Measurements from ENCODE around the gene SKAP1.
"Not testable (repeated sequence)": the region's sequence is repeated elsewhere in the genome, so short reads cannot be mapped to it uniquely, and the experiment has no call there.

The SKAP1 gene

DNA sequence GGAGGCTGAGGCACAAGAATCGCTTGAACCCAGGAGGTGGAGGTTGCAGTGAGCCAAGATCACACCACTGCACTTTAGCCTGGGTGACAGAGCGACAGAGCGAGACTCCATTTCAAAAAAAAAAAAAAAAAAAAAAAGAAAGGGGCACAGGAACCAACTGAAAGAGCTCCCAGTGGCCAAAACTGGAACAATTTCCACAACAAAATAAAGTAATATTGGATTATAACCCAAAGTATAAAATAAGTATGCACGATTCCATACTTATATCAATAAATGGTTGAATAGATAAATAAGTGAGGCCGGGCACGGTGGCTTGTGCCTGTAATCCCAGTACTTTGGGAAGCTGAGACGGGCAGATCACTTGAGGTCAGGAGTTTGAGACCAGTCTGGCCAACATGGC is 19.2 kb downstream of the SKAP1 start:
- not testable (repeated sequence) for DNase-seq

- no peak for DNase-seq
These were observed 20.4 kb downstream of the SKAP1 start for GRCh38 chr17:48409607-48410006.

DNA sequence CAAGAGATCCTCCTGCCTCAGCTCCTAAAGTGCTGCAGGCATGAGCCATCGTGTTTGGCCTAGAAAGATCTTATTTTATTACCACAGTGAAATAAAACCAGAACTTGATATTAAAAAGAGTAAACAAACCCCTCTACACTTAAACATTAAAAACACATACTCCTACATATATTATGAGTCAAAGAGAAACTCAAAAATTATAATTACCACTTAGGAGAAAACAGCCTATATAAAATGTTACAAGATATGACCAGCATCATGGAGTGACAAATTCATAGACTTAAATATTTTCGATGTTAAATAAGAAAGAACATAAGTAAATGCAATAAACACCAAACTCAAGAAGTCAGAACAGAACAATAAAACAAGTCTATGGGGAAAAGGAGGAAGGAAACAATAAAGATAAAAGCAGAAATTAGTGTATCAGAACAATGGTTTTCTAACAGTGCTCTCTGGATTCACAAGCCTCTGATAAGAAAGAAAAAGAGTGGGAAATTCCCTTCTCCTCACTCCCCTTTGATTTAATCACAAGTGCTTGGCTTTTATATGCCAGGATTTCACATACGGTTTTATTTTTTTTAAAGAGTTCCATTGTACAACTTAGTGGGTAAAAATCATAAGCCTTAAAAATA is 23.0 kb downstream of the SKAP1 start:
- DNase-seq, result no peak

DNA sequence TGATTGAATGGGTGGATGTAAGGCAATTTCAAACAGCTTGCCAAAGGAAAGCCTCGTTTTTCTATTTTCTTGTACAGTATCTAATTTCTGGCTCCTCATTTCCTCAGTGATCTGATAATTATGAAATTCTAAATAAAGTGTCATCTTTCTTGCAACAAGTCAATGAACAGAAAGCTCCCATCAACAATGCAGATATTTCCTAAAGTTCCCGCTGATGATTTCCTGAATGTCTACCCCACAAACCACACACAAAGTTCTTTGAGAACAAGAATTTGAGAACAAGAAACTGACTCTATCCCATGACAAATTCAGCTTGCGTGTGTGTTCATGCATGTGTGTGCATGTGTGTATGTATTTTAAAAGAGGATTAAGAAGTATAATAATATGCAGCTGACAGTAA is 35.2 kb downstream of the SKAP1 start:
- DNase-seq, result no peak

DNA sequence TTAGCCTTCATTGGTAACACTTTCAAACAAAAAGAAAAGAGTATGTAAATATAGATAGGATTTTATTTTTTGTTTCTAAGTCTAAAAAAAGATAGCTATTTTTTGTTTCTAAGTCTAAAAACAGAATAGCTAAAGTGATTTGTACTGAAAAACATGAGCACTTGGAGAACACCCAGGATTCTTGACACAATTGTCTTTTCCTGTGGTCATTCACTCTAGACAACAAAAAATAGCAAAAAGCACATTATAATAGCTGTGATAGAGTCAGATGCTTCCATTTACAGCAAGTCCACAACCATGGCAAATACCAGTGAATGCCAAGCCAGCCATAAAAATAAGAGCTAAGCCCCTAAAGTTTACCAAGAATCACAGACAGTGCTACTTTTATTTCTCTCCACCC is 36.7 kb downstream of the SKAP1 start:
- DNase-seq, result no peak

DNA sequence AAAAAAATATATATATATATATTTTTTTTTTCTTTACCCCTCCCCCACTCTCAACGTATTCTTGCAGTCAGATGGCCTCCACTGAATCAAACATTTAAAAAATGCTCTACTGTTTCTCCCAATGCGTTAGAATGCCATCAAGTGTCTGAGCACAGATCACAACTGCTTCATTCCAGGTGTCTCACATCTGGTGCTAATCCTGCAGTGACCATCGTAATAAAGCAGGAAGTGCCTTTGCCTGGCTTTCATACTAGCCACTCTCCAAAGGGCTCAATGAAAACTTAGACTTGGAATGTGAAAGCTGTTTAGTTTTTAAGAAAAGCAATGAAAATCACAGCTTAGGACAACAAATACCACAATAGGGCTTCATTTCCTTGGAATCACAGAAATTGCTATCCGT is 37.2 kb downstream of the SKAP1 start:
- DNase-seq, result no peak

- no peak for DNase-seq
These were observed 38.6 kb downstream of the SKAP1 start for GRCh38 chr17:48391444-48391843.

- DNase-seq, result no peak
These were observed 40.1 kb downstream of the SKAP1 start for GRCh38 chr17:48389903-48390302.

GRCh38 chr17:48388955-48389743 is 40.9 kb downstream of the SKAP1 start:
- no peak for DNase-seq

DNA sequence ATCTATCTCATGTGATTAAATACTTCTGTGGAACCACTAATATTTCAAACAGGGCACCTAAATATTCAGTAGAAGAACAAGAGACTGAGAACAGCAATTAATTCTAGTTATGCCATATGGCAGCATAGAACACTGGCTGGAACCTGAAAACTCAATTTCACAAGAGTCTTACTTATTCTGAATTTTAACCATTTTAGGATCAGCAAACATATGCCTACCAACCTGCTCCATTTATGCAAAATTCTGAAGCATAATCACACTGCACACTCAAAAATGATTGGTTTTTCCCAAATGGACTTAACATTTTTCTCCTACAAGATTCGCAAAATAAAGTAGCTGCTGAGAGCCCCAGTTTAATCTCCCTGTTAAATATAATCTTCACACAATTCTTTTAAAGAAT is 43.2 kb downstream of the SKAP1 start:
- no peak for DNase-seq

DNA sequence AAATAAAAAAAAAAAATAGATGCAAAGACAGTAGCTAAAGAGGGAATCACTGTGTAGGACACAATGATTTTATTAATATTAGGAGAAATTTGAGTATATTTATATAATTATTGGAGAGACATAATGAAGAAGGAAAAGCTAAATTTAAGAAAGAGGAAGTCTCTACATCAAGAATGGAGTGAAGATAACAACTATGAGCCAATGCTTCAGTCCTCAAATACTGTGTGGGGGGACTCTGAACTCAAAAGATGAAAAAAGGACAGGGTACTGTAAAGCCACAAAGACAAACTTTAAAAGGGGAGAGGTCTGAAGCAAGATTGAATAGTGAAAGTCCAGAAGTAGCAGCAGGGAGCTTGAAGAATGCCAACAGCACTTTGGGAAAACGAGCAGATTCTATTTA is 44.7 kb downstream of the SKAP1 start:
- no peak for DNase-seq

DNA sequence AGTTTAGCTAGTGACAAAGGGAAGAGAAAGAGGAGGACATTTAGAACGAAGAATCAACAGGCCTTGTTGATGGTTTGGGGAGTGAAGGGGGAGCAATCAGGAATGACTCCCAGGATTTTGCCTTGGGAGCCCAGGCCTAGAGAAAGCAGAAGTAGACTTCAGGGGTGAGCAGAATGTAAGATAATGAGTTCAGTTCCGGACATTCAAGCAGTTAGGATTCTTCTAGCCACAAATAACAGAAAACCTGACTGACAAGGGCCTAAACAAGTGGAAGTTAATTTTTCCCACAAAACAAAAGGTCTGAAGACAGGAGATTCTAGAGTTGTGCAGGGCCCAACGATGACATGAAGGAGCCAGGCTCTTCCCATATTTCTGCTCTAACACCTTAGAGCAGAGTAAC is 45.9 kb downstream of the SKAP1 start:
- no peak for DNase-seq

- no peak for DNase-seq
These were observed 47.0 kb downstream of the SKAP1 start for GRCh38 chr17:48382989-48383388.

- DNase-seq, result no peak
These were observed 51.2 kb downstream of the SKAP1 start for GRCh38 chr17:48378708-48379392.

- DNase-seq, result no peak
These were observed 51.8 kb downstream of the SKAP1 start for GRCh38 chr17:48378238-48378637.

DNA sequence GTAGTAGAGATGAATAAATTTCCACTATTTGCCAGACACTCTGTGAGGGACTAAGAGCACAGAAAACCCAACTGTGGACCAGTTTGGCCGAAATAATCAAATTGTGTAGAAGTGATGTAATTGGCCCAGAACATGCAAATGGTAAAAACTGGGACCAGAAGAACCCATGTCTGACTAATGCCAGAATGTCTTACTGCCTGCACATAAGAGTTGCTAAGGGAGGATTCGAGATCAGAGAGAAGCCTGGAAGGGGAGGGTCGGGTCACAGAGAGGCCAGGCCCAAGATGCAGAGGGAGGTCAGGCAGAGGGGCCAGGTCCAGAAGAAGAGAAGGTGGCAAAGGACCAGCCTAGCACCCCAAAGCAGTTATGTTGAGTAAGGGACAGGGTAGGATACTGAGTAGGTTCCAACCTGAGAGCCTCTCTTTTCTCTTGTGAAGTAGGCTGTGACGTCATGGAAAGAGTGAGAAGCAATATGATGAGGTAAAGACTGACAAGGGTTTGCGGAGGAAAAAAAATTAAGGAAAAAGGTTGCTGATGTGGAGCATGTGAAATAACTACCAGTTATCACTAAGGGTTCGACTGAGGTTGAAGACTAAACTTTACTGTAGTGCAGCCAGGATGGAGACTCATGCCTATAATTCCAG is 53.2 kb downstream of the SKAP1 start:
- DNase-seq, result no peak

- no peak for DNase-seq
These were observed 54.7 kb downstream of the SKAP1 start for GRCh38 chr17:48375356-48375755.

GRCh38 chr17:48374650-48375230 is 55.3 kb downstream of the SKAP1 start:
- peak; percentile 39 for DNase-seq

GRCh38 chr17:48373883-48374282 is 56.1 kb downstream of the SKAP1 start:
- DNase-seq, result no peak

DNA sequence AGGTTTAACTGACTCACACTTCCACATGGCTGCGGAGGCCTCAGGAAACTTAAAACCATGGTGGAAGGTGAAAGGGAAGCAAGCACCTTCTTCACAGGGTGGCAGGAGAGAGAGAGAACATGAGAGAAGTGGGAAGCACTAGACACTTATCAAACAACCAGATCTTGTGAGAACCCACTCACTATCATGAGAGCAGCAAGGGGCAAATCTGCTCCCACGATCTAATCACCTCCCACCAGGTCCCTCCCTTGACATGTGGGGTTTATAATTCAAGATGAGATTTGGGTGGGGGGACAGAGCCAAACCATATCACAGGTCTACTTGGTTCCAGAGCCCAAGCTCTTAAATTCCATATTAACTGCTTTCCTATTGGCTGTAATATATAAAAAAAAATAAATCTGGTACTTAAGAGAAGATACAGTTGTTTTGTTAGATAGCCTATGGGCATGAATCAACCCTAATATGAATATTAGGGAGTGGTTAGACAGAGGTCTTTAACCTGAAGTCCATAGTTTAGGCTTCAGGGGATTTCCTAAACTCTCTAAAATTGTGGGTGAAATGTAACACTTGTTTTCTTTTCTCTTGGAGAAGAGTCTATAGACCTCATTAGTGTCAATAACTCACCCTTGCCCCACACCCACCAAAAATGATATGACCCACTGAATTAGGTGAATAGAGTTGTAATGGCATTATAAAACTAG is 56.7 kb downstream of the SKAP1 start:
- no peak for DNase-seq

- not testable (repeated sequence) for DNase-seq
These were observed 61.0 kb downstream of the SKAP1 start for GRCh38 chr17:48368967-48369366.

DNA sequence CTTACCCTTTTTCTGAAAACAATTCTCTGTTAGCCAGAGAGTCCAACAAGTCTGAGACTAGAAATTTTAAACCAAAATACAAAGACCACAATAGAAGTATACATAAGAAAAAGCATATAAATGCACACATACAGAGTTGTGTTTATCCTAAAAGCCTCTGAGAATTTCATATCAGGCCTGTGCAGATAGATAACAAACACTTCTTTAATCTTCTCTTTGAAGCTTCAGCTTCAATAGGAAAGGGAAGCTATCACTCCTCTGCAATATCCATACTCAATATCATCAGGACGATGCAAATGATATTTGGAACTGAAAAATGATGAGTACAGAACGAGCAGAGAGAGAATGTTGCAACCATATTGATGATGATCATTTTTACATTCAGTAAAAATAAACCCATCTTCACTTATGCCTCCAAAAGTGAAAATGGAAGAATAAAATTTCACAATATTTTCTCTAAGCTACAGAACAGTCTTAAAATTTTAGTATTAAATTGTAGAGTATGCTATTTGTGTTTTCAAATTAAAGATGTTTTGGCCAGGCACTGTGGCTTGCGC is 61.6 kb downstream of the SKAP1 start:
- DNase-seq, result no peak

Measured in stimulated activated CD4-positive, alpha-beta T cell treated with anti-CD3 and anti-CD28 coated beads, Interleukin-15, amount 100 ng/mL, for 24 hours (primary cell).